HL-60 (cell line): ENCODE measurements around the gene TRIM47.

ENCODE experiments used
- POLR2AphosphoS5 ChIP-seq: IDR thresholded peaks from 2 replicates; pipeline ENCODE4 v1.6.1; 2012; ENCODE audit warnings: low read depth
- REST ChIP-seq: IDR thresholded peaks from 2 replicates; pipeline ENCODE4 v1.6.1; 2012; ENCODE audit warnings: low read depth; ENCODE audit not compliant: insufficient replicate concordance
- SPI1 ChIP-seq: IDR thresholded peaks from 2 replicates; pipeline ENCODE4 v1.6.1; 2012; ENCODE audit warnings: low read depth, mild to moderate bottlenecking, borderline replicate concordance
- TF ChIP-seq, protein P1 (sequence below): IDR thresholded peaks from one replicate; pipeline ENCODE4 v1.5.1; 2011; ENCODE audit warnings: low read length, control low read depth, inconsistent platforms; ENCODE audit not compliant: insufficient read depth

GRCh38 chr17:75917917-75918445 is 39.6 kb upstream of the TRIM47 start:
- TF ChIP-seq, protein P1, sequence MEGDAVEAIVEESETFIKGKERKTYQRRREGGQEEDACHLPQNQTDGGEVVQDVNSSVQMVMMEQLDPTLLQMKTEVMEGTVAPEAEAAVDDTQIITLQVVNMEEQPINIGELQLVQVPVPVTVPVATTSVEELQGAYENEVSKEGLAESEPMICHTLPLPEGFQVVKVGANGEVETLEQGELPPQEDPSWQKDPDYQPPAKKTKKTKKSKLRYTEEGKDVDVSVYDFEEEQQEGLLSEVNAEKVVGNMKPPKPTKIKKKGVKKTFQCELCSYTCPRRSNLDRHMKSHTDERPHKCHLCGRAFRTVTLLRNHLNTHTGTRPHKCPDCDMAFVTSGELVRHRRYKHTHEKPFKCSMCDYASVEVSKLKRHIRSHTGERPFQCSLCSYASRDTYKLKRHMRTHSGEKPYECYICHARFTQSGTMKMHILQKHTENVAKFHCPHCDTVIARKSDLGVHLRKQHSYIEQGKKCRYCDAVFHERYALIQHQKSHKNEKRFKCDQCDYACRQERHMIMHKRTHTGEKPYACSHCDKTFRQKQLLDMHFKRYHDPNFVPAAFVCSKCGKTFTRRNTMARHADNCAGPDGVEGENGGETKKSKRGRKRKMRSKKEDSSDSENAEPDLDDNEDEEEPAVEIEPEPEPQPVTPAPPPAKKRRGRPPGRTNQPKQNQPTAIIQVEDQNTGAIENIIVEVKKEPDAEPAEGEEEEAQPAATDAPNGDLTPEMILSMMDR, result no peak
- TF ChIP-seq POLR2AphosphoS5 (no peak), REST (no peak), SPI1 (no peak)
